Heart right ventricle (tissue), 16 donors: Measurements from ENCODE around the gene KLK8. TPM values are rescaled to one million over a fixed set of nuclear protein-coding genes. Genes with fewer than 3 reads are reported as not detected.

Experiments used
- ATAC-seq, 8 donors: fragments of 200-7000 bp; cut with Tn5 transposase; one replicate each; pipeline ENCODE4 v1.9.1; 2020; ENCODE audit warnings: mild to moderate bottlenecking in 8 of 8, moderate library complexity in 8 of 8, moderate number of reproducible peaks in 1 of 8
- DNase-seq, 2 donors: peaks; one replicate each; pipeline ENCODE4 v3.0.0-alpha.2; 2020
- H3K27ac ChIP-seq, 10 donors: fragments of 200-600 bp; sonication (generic) in 2 of 10; one replicate each; pipeline versions ENCODE4 v1.5.0 to v1.8.0; 2020 to 2022; ENCODE audit warnings: mild to moderate bottlenecking in 3 of 10
- H3K27me3 ChIP-seq, 7 donors: fragments of 200-600 bp; one replicate each; pipeline ENCODE4 v1.8.0; 2021 to 2022; ENCODE audit warnings: mild to moderate bottlenecking in 2 of 7
- H3K36me3 ChIP-seq, 9 donors: fragments of 200-600 bp; sonication (generic) in 1 of 9; one replicate each; pipeline versions ENCODE4 v1.5.0 to v1.8.0; 2020 to 2022; ENCODE audit warnings: mild to moderate bottlenecking in 2 of 9
- H3K4me1 ChIP-seq, 9 donors: fragments of 200-600 bp; sonication (generic) in 1 of 9; one replicate each; pipeline versions ENCODE4 v1.5.0 to v1.8.0; 2020 to 2022; ENCODE audit warnings: mild to moderate bottlenecking in 4 of 9
- H3K4me3 ChIP-seq, 10 donors: fragments of 200-600 bp; sonication (generic) in 2 of 10; one replicate each; pipeline versions ENCODE4 v1.5.0 to v1.8.0; 2020 to 2022; ENCODE audit warnings: mild to moderate bottlenecking in 7 of 10, moderate library complexity in 2 of 10
- H3K9me3 ChIP-seq, 11 donors: fragments of 200-600 bp in 10 of 11; sonication (generic) in 2 of 11; one replicate each; pipeline versions ENCODE4 v1.5.0 to v1.8.0; 2013 to 2022; ENCODE audit warnings: mild to moderate bottlenecking in 2 of 11, control low read depth in 1 of 11, moderate library complexity in 1 of 11
- WGBS, 2 donors: extraction: QIAGEN DNeasy Blood & Tissue Kit; methylation state at CpG; one replicate each; pipeline ENCODE4 v1.1.7; 2013; ENCODE audit warnings: inconsistent platforms in 1 of 2; 5-methylcytosine and 5-hydroxymethylcytosine counted together
- intact Hi-C, 10 donors: fragments of 100-400 bp; cut with DNase I; formaldehyde crosslinking; loops; one replicate each; pipeline versions ENCODE4 v1.11.1 to v1.14.2; 2022
- polyA plus RNA-seq, 2 donors: library from polyadenylated mRNA; stranded (reverse); fragments of 200-250 nt; gene quantifications; one replicate each; pipeline ENCODE4 v1.2.3, GENCODE V29; 2013
- total RNA-seq, 10 donors: library from RNA; stranded (reverse); fragmentation: NEBNext Ultra II Directional in 3 of 10; extraction: Animal tissue kit (Norgen Biotek cat#: 25700) in 3 of 10; gene quantifications; one replicate each; pipeline versions ENCODE4 v1.2.1 to v1.2.4, GENCODE V29; 2021 to 2023
- TF ChIP-seq, protein P1 (sequence below), 9 donors: fragments of 200-600 bp; sonication (generic) in 2 of 9; IDR thresholded peaks; one replicate each; pipeline versions ENCODE4 v1.5.0 to v1.8.0; 2021 to 2022; ENCODE audit warnings: antibody characterized with exemption in 9 of 9, mild to moderate bottlenecking in 5 of 9, moderate library complexity in 1 of 9
- donor health status: Arrhythmogenic right ventricular cardiomyopathy.
- donor health status: ischemic (EF 13 %, LVEDD 7.1; RV severe dilation, severe dysfunction).
- donor health status: healthy with polysubstance abuse.
- donor health status: DM: no; HTN: yes; CAD: no.
- donor health status: DM: no; HTN: no; CAD: no.
- donor health status: ischemic (EF 25% LVEDD 6.9; RV normal size, moderate dysfunction).
- donor health status: ischemic (EF 25% LVEDD 5.7; RV mildly dilated, moderate dysfunction).
- donor health status: healthy.
- donor health status: DM: yes; HTN: yes; CAD: no.
- donor health status: Ischemic cardiomyopathy.
- donor health status: ischemic (EF 35%, LVEDD 5.7; RV mildly dilated, moderate dysfunction).
- donor health status: nonischemic (EF 11% LVEDD 7.7; RV severe dilation, severe dysfunction).
- donor health status: DM: yes; HTN: yes; CAD: no.
- donor health status: PGD.
- donor health status: ischemic (EF 29% LVEDD 5.4; RV normal size, mild dysfunction).
- donor health status: nonischemic (EF 23%, LVEDD 6.1; RV moderate dilation, normal function).

The KLK8 gene
- total and polyA plus RNA-seq, 12 donors: not detected

DNA sequence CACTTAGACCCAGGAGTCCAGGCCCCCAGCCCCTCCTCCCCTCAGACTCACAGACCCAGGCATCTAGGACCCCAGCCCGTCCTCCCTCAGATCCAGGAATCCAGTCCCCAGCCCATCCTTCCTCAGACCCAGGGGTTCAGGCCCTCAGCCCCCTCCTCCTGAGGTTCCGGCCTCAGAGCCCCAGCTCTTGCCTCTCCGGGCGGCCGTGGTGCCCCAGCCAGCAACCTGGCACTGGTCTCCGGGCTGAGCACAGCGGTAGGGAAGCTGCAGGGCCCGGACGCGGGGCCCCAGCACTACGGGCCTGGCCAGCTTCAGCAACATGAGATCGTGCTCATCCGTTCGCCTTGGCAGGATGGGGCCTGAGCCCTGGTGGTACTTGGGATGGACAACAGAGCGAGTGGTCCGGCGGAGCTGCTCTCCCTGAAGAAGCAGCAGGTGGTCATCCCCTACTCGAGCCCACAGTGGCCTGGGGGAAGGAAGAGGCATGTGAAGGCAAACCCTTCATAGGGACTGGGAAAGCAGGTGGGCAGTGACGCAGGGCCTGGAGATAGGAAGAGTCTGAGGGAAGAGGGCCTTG lies 14.4 kb upstream of the KLK8 start:
- intact Hi-C loops: loop anchor here in 3 of 10 donors (5.0 to 10.0 kb wide), 2 partner anchors 81 to 157 kb away; no protein-coding TSS in a partner anchor
- Histone ChIP-seq H3K9me3 (no peaks in the 10 kb centered on the region), H3K27ac (no peak overlapping the region), H3K27me3 (peaks cover 23 to 95% (median 88%) of the 10 kb centered on the region in 7 donors), H3K4me1 (peaks cover 0 to 33% (median 28%) of the 10 kb centered on the region in 9 donors), H3K36me3 (no peaks in the 10 kb centered on the region), H3K4me3 (no peak overlapping the region)
- DNase-seq (no peak), ATAC-seq (no peak)
- TF ChIP-seq, protein P1, sequence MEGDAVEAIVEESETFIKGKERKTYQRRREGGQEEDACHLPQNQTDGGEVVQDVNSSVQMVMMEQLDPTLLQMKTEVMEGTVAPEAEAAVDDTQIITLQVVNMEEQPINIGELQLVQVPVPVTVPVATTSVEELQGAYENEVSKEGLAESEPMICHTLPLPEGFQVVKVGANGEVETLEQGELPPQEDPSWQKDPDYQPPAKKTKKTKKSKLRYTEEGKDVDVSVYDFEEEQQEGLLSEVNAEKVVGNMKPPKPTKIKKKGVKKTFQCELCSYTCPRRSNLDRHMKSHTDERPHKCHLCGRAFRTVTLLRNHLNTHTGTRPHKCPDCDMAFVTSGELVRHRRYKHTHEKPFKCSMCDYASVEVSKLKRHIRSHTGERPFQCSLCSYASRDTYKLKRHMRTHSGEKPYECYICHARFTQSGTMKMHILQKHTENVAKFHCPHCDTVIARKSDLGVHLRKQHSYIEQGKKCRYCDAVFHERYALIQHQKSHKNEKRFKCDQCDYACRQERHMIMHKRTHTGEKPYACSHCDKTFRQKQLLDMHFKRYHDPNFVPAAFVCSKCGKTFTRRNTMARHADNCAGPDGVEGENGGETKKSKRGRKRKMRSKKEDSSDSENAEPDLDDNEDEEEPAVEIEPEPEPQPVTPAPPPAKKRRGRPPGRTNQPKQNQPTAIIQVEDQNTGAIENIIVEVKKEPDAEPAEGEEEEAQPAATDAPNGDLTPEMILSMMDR (IDR thresholded peaks at IDR 0.05): no peak
- 84 to 89% methylated on average over 19 of the region's 19 CpGs for WGBS, 2 donors

DNA sequence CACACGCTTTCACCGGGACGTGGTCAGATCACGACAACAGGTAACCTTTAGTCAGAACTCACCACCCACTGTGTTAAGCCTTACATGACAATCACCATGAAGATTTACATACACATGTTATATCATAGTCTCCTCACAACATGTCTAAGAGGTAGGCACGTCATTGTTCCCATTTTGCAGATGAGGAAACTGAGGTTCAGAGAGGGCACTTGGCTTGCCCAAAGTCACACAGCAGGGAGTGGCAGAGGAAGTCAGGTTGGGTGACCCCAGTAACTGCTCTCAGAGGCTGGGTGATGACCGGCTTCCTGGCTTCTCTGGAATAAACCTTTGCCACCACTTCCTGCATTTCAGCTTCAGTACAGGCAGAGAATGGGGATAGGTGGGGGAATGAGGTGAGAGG lies 12.8 kb upstream of the KLK8 start:
- H3K27me3 ChIP-seq: peaks cover 20 to 98% (median 94%) of the 10 kb centered on the region in 7 donors
- ATAC-seq: no peak

DNA sequence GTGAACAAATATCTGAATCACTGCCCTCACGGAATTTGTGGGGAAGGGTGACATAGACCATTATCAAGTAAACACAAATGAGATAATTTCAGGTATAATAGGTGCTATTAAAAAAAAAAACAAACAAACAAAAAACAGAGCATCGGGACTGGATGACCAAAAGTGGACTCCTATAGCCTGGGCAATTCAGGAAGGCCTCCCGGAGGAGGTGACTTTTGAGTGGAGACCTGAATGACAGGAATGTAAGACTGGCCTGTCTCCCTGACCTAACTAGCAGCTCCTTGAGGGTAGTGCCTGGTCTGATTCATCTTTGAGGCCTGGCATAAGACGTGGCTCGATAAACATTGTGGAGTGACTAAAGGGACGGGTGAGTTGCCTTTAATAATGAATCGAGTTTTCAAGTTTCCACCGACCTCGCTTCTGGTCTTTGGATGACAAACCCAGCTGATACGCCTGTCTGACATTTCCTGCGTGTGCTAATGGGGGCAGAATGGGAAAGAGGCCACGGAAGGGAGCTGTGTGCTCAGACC lies 11.3 kb upstream of the KLK8 start:
- peaks cover 8 to 96% (median 86%) of the 10 kb centered on the region in 7 donors for H3K27me3 ChIP-seq
- no peak overlapping the region for H3K27ac ChIP-seq
- intact Hi-C loops: loop anchor here in 1 of 10 donors (10.0 kb wide), 1 partner anchor 78 kb away; no protein-coding TSS in a partner anchor
- H3K4me3 ChIP-seq: no peak overlapping the region
- ATAC-seq: no peak
- TF ChIP-seq, protein P1 (IDR thresholded peaks at IDR 0.05): no peak
- DNase-seq: no peak
- H3K4me1 ChIP-seq: peaks cover 0 to 11% (median 6%) of the 10 kb centered on the region in 9 donors
- no peaks in the 10 kb centered on the region for H3K36me3 ChIP-seq
- no peaks in the 10 kb centered on the region for H3K9me3 ChIP-seq
- 52 to 64% methylated on average over 12 of the region's 12 CpGs for WGBS, 2 donors

More for the DNA sequence above, 12.8 kb upstream of the KLK8 start:
- TF ChIP-seq, protein P1 (IDR thresholded peaks at IDR 0.05): no peak
- intact Hi-C loops: loop anchor here in 1 of 10 donors (10.0 kb wide), 1 partner anchor 79 kb away; no protein-coding TSS in a partner anchor
- no peaks in the 10 kb centered on the region for H3K9me3 ChIP-seq
- DNase-seq: no peak
- peaks cover 0 to 25% (median 16%) of the 10 kb centered on the region in 9 donors for H3K4me1 ChIP-seq
- H3K27ac ChIP-seq: no peak overlapping the region
- 88 to 90% methylated on average over 6 of the region's 6 CpGs for WGBS, 2 donors
- H3K4me3 ChIP-seq: no peak overlapping the region
- H3K36me3 ChIP-seq: no peaks in the 10 kb centered on the region

DNA sequence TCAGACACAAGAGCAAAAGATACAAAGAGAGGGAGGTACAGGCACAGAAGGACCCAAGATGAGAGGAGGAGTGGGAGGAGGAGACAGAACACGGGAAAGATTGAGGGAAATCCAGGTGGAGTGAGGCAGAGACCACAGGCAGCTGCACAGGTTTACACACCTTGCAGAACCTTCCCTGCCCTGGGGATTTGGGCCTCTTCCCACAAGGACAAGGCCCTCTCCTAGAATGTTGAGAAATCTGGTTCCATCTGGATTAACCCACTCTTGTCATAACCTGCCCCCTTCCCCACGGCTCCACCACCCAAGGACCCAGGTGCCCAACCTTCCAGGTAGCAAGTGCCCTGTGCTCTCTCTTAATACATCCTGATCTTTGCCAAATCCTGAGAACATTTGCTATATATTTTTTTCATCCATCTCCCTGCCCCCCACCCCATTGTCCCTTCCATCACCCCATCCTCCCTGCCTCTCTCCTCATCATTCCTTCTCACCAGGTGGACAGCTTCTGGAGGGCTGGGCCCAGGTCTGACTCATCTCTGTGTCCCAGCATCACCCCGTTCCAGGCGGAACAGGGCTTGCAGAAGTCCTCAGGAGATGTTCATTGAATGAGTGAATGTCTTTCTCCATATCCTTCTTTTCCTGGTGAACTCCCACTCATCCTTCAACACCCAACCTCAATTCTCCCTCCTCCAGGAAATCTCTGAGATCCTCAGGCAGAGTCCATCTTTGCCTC lies 8.8 kb upstream of the KLK8 start:
- no peaks in the 10 kb centered on the region for H3K4me1 ChIP-seq
- H3K36me3 ChIP-seq: no peaks in the 10 kb centered on the region
- intact Hi-C loops: loop anchor here in 1 of 10 donors (10.0 kb wide), 1 partner anchor 75 kb away; no protein-coding TSS in a partner anchor
- no peak overlapping the region for H3K4me3 ChIP-seq
- DNase-seq (no peak), ATAC-seq (no peak)
- H3K9me3 ChIP-seq: no peaks in the 10 kb centered on the region
- H3K27me3 ChIP-seq: peaks cover 0 to 85% (median 77%) of the 10 kb centered on the region in 7 donors
- WGBS, 2 donors: 54 to 68% methylated on average over 4 of the region's 4 CpGs
- TF ChIP-seq, protein P1 (IDR thresholded peaks at IDR 0.05): no peak
- H3K27ac ChIP-seq: no peak overlapping the region
